ENCODE results near the gene APOF. TPM values are rescaled to one million over a fixed set of nuclear protein-coding genes. Genes with fewer than 3 reads are reported as not detected.

APOF gene
- total and polyA plus RNA-seq, 2 experiments from 2014 or later, result not detected

DNA sequence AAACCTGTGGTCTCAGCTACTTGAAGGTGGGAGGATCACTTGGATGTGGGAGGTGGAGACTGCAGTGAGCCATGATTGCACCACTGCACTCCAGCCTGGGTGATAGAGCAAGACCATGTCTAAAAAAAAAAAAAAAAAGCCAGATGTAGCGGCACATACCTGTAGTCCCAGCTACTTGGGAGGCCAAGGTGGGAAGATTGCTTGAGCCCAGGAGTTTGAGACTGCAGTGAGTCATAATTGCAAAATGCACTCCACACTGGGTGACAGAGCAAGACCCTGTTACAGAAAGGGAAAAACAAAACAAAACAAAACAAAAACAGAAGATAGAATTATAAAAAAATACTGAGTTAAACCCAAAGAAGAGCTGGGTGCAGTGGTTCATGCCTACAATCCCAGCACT lies 29.1 kb upstream of the APOF start (continued):
- TF ChIP-seq, protein P1, sequence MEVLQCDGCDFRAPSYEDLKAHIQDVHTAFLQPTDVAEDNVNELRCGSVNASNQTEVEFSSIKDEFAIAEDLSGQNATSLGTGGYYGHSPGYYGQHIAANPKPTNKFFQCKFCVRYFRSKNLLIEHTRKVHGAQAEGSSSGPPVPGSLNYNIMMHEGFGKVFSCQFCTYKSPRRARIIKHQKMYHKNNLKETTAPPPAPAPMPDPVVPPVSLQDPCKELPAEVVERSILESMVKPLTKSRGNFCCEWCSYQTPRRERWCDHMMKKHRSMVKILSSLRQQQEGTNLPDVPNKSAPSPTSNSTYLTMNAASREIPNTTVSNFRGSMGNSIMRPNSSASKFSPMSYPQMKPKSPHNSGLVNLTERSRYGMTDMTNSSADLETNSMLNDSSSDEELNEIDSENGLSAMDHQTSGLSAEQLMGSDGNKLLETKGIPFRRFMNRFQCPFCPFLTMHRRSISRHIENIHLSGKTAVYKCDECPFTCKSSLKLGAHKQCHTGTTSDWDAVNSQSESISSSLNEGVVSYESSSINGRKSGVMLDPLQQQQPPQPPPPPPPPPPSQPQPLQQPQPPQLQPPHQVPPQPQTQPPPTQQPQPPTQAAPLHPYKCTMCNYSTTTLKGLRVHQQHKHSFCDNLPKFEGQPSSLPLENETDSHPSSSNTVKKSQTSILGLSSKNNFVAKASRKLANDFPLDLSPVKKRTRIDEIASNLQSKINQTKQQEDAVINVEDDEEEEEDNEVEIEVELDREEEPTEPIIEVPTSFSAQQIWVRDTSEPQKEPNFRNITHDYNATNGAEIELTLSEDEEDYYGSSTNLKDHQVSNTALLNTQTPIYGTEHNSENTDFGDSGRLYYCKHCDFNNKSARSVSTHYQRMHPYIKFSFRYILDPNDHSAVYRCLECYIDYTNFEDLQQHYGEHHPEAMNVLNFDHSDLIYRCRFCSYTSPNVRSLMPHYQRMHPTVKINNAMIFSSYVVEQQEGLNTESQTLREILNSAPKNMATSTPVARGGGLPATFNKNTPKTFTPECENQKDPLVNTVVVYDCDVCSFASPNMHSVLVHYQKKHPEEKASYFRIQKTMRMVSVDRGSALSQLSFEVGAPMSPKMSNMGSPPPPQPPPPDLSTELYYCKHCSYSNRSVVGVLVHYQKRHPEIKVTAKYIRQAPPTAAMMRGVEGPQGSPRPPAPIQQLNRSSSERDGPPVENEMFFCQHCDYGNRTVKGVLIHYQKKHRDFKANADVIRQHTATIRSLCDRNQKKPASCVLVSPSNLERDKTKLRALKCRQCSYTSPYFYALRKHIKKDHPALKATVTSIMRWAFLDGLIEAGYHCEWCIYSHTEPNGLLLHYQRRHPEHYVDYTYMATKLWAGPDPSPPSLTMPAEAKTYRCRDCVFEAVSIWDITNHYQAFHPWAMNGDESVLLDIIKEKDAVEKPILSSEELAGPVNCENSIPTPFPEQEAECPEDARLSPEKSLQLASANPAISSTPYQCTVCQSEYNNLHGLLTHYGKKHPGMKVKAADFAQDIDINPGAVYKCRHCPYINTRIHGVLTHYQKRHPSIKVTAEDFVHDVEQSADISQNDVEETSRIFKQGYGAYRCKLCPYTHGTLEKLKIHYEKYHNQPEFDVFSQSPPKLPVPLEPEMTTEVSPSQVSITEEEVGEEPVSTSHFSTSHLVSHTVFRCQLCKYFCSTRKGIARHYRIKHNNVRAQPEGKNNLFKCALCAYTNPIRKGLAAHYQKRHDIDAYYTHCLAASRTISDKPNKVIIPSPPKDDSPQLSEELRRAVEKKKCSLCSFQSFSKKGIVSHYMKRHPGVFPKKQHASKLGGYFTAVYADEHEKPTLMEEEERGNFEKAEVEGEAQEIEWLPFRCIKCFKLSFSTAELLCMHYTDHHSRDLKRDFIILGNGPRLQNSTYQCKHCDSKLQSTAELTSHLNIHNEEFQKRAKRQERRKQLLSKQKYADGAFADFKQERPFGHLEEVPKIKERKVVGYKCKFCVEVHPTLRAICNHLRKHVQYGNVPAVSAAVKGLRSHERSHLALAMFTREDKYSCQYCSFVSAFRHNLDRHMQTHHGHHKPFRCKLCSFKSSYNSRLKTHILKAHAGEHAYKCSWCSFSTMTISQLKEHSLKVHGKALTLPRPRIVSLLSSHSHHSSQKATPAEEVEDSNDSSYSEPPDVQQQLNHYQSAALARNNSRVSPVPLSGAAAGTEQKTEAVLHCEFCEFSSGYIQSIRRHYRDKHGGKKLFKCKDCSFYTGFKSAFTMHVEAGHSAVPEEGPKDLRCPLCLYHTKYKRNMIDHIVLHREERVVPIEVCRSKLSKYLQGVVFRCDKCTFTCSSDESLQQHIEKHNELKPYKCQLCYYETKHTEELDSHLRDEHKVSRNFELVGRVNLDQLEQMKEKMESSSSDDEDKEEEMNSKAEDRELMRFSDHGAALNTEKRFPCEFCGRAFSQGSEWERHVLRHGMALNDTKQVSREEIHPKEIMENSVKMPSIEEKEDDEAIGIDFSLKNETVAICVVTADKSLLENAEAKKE (CRISPR knock-in tag; IDR thresholded peaks at IDR 0.05), result no peak
- TF ChIP-seq, protein P2, sequence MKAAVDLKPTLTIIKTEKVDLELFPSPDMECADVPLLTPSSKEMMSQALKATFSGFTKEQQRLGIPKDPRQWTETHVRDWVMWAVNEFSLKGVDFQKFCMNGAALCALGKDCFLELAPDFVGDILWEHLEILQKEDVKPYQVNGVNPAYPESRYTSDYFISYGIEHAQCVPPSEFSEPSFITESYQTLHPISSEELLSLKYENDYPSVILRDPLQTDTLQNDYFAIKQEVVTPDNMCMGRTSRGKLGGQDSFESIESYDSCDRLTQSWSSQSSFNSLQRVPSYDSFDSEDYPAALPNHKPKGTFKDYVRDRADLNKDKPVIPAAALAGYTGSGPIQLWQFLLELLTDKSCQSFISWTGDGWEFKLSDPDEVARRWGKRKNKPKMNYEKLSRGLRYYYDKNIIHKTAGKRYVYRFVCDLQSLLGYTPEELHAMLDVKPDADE (IDR thresholded peaks at IDR 0.05), result no peak
- TF ChIP-seq, protein P3, sequence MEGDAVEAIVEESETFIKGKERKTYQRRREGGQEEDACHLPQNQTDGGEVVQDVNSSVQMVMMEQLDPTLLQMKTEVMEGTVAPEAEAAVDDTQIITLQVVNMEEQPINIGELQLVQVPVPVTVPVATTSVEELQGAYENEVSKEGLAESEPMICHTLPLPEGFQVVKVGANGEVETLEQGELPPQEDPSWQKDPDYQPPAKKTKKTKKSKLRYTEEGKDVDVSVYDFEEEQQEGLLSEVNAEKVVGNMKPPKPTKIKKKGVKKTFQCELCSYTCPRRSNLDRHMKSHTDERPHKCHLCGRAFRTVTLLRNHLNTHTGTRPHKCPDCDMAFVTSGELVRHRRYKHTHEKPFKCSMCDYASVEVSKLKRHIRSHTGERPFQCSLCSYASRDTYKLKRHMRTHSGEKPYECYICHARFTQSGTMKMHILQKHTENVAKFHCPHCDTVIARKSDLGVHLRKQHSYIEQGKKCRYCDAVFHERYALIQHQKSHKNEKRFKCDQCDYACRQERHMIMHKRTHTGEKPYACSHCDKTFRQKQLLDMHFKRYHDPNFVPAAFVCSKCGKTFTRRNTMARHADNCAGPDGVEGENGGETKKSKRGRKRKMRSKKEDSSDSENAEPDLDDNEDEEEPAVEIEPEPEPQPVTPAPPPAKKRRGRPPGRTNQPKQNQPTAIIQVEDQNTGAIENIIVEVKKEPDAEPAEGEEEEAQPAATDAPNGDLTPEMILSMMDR (conservative IDR thresholded peaks at IDR 0.05; ENCODE audit: low read depth in 2 of 2), result no peak
- TF ChIP-seq ZNF331 (CRISPR knock-in tag; IDR thresholded peaks at IDR 0.05; ENCODE audit: low read depth), result no peak
- TF ChIP-seq STAT1 (IDR thresholded peaks at IDR 0.05; ENCODE audit: unreplicated experiment), result no peak

- Mint-ChIP-seq H3K9me3 (peaks cover 3% of the 10 kb centered on the region; the same call in 2 of the 3 replicates), H3K4me3 (no peak overlapping the region), H3K27ac (no peak overlapping the region), H3K36me3 (ENCODE audit: low read depth) (no peaks in the 10 kb centered on the region), H3K27me3 (ENCODE audit: insufficient read depth, low read depth, poor library complexity) (peaks cover 2% of the 10 kb centered on the region), H3K4me1 (peaks cover 7% of the 10 kb centered on the region; the same call in 2 of the 3 replicates)
- Histone ChIP-seq H3K9me2 (ENCODE audit: insufficient read depth) (peaks cover 2% of the 10 kb centered on the region; the same call in 1 of the 2 replicates), H3K79me2 (replicated peaks; ENCODE audit: insufficient read depth) (no peaks in the 10 kb centered on the region), H3K27ac (ENCODE audit: low read depth) (no peak overlapping the region), H2AFZ (peak overlapping the region; percentile 52; the same call in 1 of the 2 replicates), H3K27me3 (ENCODE audit: insufficient read depth) (no peaks in the 10 kb centered on the region), H3K4me2 (no peak overlapping the region), H4K20me1 (replicated peaks; ENCODE audit: insufficient read depth) (no peaks in the 10 kb centered on the region), H3K4me1 (ENCODE audit: insufficient read depth) (peaks cover 4% of the 10 kb centered on the region; the same call in 1 of the 2 replicates), H3K4me3 (no peak overlapping the region), H3F3A (replicated peaks; ENCODE audit: low read depth) (no peaks in the 10 kb centered on the region), H3K36me3 (ENCODE audit: insufficient read depth) (no peaks in the 10 kb centered on the region)
- ATAC-seq, result no peak
- DNase-seq (ENCODE audit: low spot score), result no peak
- no peak for TF ChIP-seq EZH2 (IDR thresholded peaks at IDR 0.05; ENCODE audit: low read depth, unreplicated experiment)
- TF ChIP-seq, protein P1 (CRISPR knock-in tag; IDR thresholded peaks at IDR 0.05), result no peak
Measured at GRCh38 chr12:56389412-56389811, 26.8 kb upstream of the APOF start.

All from GM23338 (cell line).